Peyer's patch (tissue), 4 donors: Measurements from ENCODE around the gene SERTAD3.

Experiments
- CTCF ChIP-seq, 6 experiments: fragments of 450-650 bp in 4 of 6; fragments of 200-600 bp in 2 of 6; sonication (generic) in 1 of 6; IDR thresholded peaks; one replicate each; pipeline ENCODE4 v1.5.1; 2017 to 2019; ENCODE audit warnings: antibody characterized with exemption in 6 of 6, mild to moderate bottlenecking in 3 of 6, moderate library complexity in 1 of 6
- POLR2A ChIP-seq, 2 donors: fragments of 450-650 bp; IDR thresholded peaks; one replicate each; pipeline ENCODE4 v1.5.1; 2017; ENCODE audit warnings: antibody characterized with exemption in 2 of 2, mild to moderate bottlenecking in 2 of 2, moderate library complexity in 2 of 2

DNA sequence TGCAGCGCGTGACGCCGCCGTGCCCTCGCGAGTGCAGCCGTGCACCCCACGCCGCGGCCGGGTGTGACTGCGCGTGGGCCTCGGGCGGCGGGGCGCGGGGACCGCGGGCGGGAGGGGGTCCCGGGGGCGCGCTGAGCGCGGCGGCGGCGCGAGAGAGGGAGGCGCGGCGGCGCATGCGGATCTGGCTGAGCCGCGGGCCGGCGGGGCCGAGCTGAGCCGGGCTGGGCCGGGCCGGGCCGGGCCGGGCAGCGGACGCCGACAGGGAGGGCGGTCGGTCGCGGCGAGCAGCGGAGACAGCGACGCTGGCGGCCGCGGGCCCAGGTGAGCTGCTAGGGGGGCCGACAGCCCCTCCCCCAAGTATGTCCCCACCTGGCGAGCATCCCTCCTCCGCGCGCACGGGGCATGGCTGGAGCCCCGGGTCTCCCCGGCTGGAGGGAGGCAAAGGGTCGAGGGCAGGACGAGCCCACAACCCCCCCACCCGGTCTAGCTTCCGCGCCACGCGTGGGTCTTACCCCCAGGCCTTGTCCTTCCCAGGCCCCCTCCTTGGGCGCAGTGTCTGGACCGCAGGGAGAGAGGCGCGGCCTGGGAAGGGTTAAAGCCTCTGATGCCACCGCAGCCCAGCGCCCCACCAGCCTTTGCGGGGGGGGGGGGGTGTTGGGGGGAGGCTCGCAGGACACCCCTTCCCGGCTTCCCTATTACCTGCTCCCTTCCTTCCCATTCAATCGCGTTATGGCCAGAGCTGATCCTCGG is 23.0 kb upstream of the SERTAD3 start, which contains the start of gene SPTBN4:
- TF ChIP-seq CTCF (IDR thresholded peaks at IDR 0.05) (no peak), POLR2A (IDR thresholded peaks at IDR 0.05) (no peak)
